Inferior parietal cortex (tissue), 1 donor: Measurements from ENCODE around the gene TIMP2.
"Not testable (repeated sequence)": the region's sequence is repeated elsewhere in the genome, so short reads cannot be mapped to it uniquely, and the experiment has no call there.

Source experiments
- DNase-seq: peaks from one replicate; pipeline ENCODE4 v3.0.0-alpha.2; 2016; ENCODE audit errors: extremely low spot score

The TIMP2 gene

DNA sequence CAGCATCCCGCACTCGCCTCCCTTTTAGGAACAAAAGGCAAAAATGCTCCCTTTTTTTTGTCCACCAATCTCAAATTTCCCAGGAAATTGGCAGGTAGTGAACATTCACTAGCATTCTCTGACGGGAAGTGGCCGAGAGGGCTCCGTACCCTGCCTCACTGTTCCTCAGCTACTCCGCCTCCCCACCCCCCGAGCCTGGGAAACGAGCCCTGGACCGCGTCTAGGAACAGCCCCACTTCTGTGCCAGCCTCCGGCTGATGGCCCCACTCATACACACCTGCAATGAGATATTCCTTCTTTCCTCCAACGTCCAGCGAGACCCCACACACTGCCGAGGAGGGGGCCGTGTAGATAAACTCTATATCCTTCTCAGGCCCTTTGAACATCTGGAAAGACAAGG, 54.6 kb downstream of the TIMP2 start:
- no peak for DNase-seq

GRCh38 chr17:78868391-78868790, 56.8 kb downstream of the TIMP2 start:
- no peak for DNase-seq

DNA sequence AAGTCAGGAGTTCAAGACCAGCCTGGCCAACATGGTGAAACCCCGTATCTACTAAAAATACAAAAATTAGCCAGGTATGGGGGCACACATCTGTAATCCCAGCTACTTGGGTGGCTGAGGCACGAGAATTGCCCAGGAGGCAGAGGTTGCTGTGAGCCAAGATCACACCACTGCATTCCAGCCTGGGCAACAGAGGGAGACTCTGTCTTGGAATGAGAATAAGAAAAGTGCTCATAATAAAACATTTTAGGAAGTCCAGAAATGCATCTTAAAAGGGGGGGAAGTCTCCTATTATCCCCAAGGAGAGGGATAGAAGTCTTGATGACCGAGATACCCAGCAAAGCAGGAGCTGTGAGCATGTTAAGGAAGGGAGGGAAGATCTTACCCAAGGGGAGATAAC, 58.1 kb downstream of the TIMP2 start:
- not testable (repeated sequence) for DNase-seq

GRCh38 chr17:78865682-78866390, 59.4 kb downstream of the TIMP2 start:
- peak; percentile 95 for DNase-seq

DNA sequence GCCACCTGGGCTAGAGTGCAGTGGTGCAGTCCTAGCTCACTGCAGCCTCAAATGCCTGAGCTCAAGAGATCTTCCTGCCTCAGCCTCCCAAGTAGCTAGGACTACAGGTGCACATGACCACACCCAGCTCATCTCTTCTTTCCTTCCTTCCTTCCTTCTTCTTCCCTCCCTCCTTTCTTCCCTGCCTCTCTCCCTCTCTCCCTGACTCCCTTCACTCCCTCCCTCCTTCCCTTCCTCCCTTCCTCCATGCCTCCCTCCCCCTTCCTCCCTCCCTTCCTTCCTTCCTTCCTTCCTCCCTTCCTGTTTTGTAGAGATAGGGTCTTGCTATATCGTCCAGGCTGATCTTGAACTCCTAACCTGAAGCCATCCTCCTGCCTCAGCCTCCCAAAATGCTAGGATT, 61.1 kb downstream of the TIMP2 start:
- no peak for DNase-seq

DNA sequence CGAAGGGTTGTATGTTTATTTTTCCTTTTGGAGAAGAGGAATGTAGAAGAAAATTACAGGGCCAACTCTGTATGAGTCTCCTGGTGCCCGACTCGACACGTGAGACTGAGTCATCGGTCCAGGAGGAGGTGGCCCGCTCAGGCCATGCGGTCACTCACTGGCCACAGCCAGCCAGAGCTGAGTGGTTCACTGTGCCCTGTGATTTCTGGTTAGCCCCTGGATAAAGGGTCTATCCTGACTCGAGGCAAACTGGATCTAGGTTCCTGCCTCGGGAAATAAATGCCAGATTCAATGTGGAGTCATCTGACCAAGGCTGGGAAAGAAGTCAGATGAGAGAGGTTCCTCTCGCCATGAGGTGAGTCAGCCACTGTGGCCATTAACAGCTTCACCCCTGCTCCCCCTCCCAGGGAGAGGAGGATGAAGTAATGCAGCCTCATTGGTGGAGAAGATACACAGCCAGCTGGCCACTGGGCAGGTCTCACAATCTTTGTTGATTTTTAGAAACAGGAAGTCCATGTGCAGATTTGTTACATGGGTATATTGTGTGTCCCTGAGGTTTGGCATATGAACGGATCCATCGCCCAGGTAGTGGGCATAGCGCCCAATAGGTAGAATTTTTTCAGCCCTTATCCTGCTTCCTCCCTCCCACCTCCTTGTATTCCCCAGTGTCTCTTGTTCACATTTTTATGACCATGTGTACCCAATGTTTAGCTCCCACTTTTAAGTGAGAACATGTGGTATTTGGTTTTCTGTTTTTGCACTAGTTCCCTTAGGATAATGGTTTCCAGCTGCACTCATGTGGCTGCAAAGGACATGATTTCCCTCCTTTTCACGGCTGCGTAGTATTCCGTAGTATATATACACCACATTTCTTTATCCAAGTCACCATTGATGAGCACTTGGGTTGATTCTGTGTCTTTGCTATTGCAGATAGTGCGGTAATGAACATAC, 62.8 kb downstream of the TIMP2 start:
- no peak for DNase-seq

DNA sequence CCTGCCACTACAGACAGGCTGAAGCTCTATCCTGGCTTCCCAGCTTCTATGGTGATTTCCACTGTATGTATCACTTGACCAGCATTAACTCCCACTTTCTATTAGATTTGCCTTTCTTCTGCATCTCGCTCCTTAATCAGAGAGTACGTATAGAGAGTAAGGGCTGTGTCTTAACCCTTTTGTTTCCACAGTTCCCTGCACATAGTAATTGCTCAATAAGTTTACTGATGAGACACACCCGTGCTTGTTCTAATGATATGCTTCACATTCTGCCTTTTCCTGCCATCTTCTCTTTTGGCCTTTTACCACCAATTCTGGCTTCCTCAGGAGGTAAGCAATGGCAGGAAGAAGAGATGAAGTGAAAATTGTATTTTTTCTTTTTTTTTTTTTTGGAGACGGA, 64.0 kb downstream of the TIMP2 start:
- DNase-seq: no peak

DNA sequence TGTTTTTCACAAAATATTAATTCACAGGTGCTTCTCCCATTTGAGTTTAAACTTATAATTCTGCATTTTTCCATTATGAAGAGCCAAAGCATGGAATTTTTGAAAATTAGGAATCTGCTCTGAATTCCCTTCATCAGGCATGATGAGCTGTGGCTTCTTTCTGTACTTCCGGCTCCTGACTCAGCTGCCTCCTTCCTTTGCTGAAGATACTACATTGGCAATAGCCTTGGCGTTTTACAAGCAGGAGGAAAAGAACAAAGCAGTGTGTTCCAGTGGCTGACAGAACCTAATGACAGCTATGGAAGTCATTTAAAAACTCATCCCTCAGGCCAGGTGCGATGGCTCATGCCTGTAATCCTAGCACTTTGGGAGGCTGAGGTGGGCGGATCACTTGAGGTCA, 66.1 kb downstream of the TIMP2 start:
- DNase-seq: no peak

GRCh38 chr17:78857266-78857665, 67.9 kb downstream of the TIMP2 start:
- DNase-seq: no peak

GRCh38 chr17:78855561-78856165, 69.5 kb downstream of the TIMP2 start:
- DNase-seq: no peak

DNA sequence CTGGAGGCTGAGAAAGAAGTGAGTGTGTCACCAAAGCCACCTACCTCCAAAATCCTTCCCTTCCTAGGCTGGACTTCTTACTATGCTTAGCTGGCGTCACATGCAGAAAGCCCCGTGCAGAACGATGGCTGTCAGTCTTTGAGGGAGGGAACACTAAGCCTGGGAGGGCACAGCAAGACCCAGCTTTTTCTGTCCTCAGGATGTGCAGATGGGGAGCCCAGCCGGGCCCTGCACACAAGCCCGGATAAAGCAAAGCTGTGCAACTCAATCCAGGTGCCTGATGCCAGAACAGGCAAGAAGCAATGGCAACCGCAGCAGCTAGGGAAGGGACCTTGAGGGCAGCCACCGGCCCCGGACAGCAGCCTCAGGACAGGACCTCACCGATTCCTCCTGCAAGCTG, 70.7 kb downstream of the TIMP2 start:
- no peak for DNase-seq

DNA sequence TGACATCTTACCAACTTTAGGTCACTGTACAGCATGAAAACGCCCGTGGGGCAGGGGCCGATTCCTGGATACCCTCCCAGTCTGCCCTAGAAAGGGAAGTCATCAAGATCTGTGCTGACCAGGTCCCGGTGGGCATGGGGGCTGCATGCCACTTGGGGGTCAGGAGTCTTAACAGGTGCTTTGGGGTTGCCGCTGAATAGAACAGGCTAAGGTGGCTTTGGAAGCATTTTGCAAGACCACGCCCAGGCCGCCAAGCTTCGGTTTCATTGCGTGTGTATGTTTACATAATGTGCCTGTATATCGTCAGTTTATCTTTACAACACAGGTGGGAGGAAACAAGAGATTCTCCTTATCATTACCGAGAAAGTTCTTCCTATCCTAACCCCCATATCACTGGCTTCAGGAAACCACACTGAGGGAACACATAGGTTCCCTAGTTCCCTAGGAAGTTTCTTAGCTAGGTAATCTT, 71.2 kb downstream of the TIMP2 start:
- DNase-seq: no peak

- DNase-seq: no peak
These were observed 72.5 kb downstream of the TIMP2 start for GRCh38 chr17:78852709-78853121.

DNA sequence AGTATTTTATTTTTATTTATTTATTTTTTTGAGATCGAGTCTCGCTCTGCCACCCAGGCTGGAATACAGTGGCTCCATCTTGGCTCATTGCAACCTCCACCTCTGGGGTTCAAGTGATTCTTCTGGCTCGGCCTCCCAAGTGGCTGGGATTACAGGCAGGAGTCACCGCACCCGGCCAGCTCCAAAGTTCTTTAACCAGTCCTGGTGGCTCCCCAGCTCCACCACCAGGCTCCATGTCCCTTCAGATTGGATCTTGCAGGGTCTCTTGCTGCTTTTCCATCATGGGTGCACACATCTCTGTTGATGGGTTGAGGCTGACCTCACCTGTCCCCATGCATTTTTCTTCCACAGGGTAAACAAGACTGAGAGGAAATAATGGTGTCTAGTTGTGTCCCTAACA, 76.2 kb downstream of the TIMP2 start:
- DNase-seq: no peak

DNA sequence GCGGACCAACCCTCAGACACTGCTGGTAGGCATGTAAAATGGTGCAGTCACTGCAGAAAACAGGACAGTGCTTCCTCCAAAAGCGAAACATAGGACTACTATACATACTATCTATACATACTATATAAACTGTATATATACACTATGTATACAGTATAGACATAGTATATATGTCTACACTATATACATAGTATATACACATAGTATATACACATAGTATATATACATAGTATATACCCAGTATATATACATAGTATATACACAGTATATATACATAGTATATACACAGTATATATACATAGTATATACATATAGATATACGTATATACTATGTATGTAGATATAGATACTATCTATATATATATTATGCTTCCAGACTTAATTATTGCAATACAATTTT, 78.1 kb downstream of the TIMP2 start:
- no peak for DNase-seq

DNA sequence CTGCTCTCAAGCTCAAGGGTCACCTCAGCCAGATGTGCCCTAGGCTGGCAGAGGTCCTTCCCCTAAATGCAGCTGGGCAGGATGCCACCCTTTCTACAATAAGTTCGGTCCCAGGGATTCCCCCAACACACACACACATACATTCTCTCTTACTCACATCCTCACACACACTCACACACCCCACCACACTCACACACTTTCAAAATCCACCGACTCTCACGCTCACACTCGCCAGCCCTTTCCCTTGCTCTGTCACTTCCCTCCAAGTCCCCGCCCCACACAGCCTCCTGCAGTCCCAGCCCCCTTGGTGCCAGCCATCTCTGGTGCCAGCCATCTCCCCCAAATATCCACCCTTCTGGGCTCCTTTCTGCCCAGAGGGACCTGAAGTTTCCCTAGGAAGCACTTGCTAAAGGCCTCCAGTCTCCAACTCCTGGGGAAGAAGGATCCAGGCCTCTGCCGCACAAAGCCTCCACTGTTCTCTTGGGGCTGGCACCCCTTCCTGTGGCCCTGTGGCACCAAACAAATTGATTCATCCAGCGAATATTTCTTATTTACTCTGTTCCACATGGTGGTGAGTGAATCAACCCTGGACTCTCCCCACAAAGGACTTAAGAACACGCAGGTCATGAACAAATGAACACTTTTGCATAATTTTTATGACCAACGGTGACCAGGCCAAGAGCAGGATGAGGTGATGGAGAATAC, 80.7 kb downstream of the TIMP2 start:
- DNase-seq: peak; percentile 37

- no peak for DNase-seq
These were observed 82.2 kb downstream of the TIMP2 start for GRCh38 chr17:78842881-78843565.

- DNase-seq: peak; percentile 99
These were observed 84.2 kb downstream of the TIMP2 start, which contains the start of gene USP36 for GRCh38 chr17:78840780-78841611. Gene USP36 (minus strand): TSS chr17:78840814. CDS start chr17:78836363, 4,451 bp downstream.

GRCh38 chr17:78840530-78840779, 84.7 kb downstream of the TIMP2 start:
- DNase-seq: no peak

GRCh38 chr17:78839762-78840529, 85.2 kb downstream of the TIMP2 start:
- DNase-seq: no peak
